HEK293T (cell line): ENCODE results near the gene TPK1.

Experiments
- ARNT ChIP-seq: fragments of 450-650 bp; IDR thresholded peaks from 2 replicates; pipeline ENCODE4 v1.6.1; 2017; ENCODE audit warnings: mild to moderate bottlenecking
- BHLHE40 ChIP-seq: fragments of 450-650 bp; IDR thresholded peaks from 2 replicates; pipeline ENCODE4 v1.6.1; 2016; ENCODE audit warnings: mild to moderate bottlenecking, moderate library complexity, borderline replicate concordance
- CTBP1 ChIP-seq: fragments of 450-650 bp; IDR thresholded peaks from 2 replicates; pipeline ENCODE4 v1.6.1; 2016; ENCODE audit warnings: borderline replicate concordance
- FOXM1 ChIP-seq: fragments of 450-650 bp; IDR thresholded peaks from 2 replicates; pipeline ENCODE4 v1.6.1; 2017; ENCODE audit warnings: mild to moderate bottlenecking, borderline replicate concordance
- SP1 ChIP-seq: fragments of 450-650 bp; IDR thresholded peaks from 2 replicates; pipeline ENCODE4 v1.6.1; 2017
- SUZ12 ChIP-seq: fragments of 450-650 bp; IDR thresholded peaks from 2 replicates; pipeline ENCODE4 v1.6.1; 2016; ENCODE audit warnings: mild to moderate bottlenecking
- ZNF384 ChIP-seq: fragments of 450-650 bp; IDR thresholded peaks from 2 replicates; pipeline ENCODE4 v1.6.1; 2016

DNA sequence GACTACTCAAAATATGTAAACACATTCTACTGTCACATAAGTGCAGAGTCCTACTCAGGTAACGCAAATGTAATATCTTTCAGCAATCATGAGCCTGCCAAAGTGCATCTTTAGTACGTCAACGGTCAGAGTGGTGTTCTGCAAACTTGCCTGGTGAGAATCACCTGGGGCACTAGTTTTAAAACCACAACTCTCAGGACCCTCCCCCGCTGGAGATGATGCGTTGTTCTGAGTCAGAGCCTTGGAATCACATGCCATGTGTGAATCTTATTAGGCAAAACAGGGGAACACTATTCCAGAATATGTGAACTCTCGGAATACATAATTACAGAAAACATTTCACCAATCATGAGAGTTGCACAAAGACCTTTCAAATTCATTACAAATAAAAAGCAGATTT lies 115.7 kb downstream of the TPK1 start:
- no peak for TF ChIP-seq FOXM1
- no peak for TF ChIP-seq BHLHE40
- no peak for TF ChIP-seq ZNF384
- TF ChIP-seq SUZ12 = no peak
- TF ChIP-seq SP1 = no peak
- TF ChIP-seq CTBP1 = no peak
- TF ChIP-seq ARNT = no peak
